Gastroesophageal sphincter (tissue), 4 donors: ENCODE measurements around the gene DHX15. TPM values are rescaled to one million over a fixed set of nuclear protein-coding genes. Genes with fewer than 3 reads are reported as not detected.

Experiments used
- ATAC-seq: fragments of 150-250 bp; one replicate; pipeline ENCODE4 v1.9.1; 2016; ENCODE audit warnings: mild to moderate bottlenecking, moderate library complexity
- H3K27ac ChIP-seq, 4 donors: fragments of 200-600 bp; sonication (generic) in 3 of 4; 1 replicate in 3 of 4; 2 replicates in 1 of 4; pipeline ENCODE4 v1.5.1; 2016 to 2019
- H3K27me3 ChIP-seq: fragments of 200-600 bp; sonication (generic); one replicate; pipeline ENCODE4 v1.5.1; 2019
- H3K36me3 ChIP-seq, 2 donors: fragments of 200-600 bp; sonication (generic); one replicate each; pipeline ENCODE4 v1.5.1; 2019; ENCODE audit warnings: control low read depth in 1 of 2
- H3K4me1 ChIP-seq, 3 donors: fragments of 200-600 bp; sonication (generic); 1 replicate in 2 of 3; 2 replicates in 1 of 3; pipeline ENCODE4 v1.5.1; 2016 to 2019; ENCODE audit warnings: control low read depth in 2 of 3
- H3K4me3 ChIP-seq, 2 donors: fragments of 200-600 bp; sonication (generic); one replicate each; pipeline ENCODE4 v1.5.1; 2019; ENCODE audit warnings: mild to moderate bottlenecking in 1 of 2, moderate library complexity in 1 of 2
- H3K9me3 ChIP-seq, 3 donors: fragments of 200-600 bp; sonication (generic); one replicate each; pipeline ENCODE4 v1.5.1; 2017 to 2019; ENCODE audit warnings: control low read depth in 2 of 3
- EP300 ChIP-seq: sonication (generic); formaldehyde crosslinking; IDR thresholded peaks from one replicate; pipeline ENCODE4 v1.6.1; 2017; ENCODE audit warnings: antibody characterized with exemption, mild to moderate bottlenecking
- POLR2A ChIP-seq, 2 donors: fragments of 450-650 bp; IDR thresholded peaks; one replicate each; pipeline ENCODE4 v1.6.1; 2017; ENCODE audit warnings: antibody characterized with exemption in 2 of 2, mild to moderate bottlenecking in 2 of 2, moderate library complexity in 1 of 2
- POLR2AphosphoS5 ChIP-seq: sonication (generic); formaldehyde crosslinking; IDR thresholded peaks from one replicate; pipeline ENCODE4 v1.6.1; 2017; ENCODE audit warnings: antibody characterized with exemption
- WGBS, 2 donors: methylation state at CpG; one replicate each; pipeline ENCODE4 v1.1.5; 2018; ENCODE audit warnings: low coverage in 1 of 2; 5-methylcytosine and 5-hydroxymethylcytosine counted together
- total RNA-seq, 4 donors: library from RNA; depleted of rRNA; stranded (reverse); fragments of >200 nt; gene quantifications; one replicate each; pipeline ENCODE4 v1.1.0, GENCODE V29; 2016
- TF ChIP-seq, protein P1 (sequence below), 4 experiments: fragments of 200-600 bp in 2 of 4; fragments of 450-650 bp in 2 of 4; sonication (generic) in 1 of 4; IDR thresholded peaks; one replicate each; pipeline ENCODE4 v1.5.1; 2017 to 2019; ENCODE audit warnings: antibody characterized with exemption in 4 of 4, mild to moderate bottlenecking in 2 of 4, moderate library complexity in 2 of 4

Gene DHX15
- total RNA-seq, 4 donors from 2014 or later = 91.0 to 146 (median 118) TPM

DNA sequence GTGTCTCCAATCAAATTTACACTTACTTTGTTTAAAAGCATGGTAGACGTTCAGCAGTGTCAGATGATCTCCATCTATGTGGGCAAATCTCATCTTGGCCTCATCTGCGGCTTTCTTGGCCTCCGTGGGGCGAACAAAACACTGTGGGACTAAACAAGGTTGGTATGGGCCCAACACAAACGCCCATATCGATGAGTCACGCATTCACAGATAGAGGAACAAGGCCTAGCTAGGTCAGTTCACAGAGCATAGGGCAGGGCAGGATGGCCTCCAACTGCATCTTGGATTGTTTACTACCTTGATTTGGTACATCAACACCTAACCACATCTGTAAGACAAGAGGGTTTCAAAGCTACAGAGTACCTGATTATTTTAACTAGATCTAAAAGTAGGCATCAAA, 47.3 kb downstream of the DHX15 start:
- Histone ChIP-seq H3K4me3 (no peak overlapping the region), H3K27me3 (no peaks in the 10 kb centered on the region), H3K9me3 (no peaks in the 10 kb centered on the region), H3K36me3 (peaks cover 4 to 75% of the 10 kb centered on the region in 2 donors), H3K4me1 (peaks cover 0 to 21% (median 0%) of the 10 kb centered on the region in 3 donors), H3K27ac (no peak overlapping the region)
- TF ChIP-seq, protein P1, sequence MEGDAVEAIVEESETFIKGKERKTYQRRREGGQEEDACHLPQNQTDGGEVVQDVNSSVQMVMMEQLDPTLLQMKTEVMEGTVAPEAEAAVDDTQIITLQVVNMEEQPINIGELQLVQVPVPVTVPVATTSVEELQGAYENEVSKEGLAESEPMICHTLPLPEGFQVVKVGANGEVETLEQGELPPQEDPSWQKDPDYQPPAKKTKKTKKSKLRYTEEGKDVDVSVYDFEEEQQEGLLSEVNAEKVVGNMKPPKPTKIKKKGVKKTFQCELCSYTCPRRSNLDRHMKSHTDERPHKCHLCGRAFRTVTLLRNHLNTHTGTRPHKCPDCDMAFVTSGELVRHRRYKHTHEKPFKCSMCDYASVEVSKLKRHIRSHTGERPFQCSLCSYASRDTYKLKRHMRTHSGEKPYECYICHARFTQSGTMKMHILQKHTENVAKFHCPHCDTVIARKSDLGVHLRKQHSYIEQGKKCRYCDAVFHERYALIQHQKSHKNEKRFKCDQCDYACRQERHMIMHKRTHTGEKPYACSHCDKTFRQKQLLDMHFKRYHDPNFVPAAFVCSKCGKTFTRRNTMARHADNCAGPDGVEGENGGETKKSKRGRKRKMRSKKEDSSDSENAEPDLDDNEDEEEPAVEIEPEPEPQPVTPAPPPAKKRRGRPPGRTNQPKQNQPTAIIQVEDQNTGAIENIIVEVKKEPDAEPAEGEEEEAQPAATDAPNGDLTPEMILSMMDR (IDR thresholded peaks at IDR 0.05) = no peak
- TF ChIP-seq POLR2A (IDR thresholded peaks at IDR 0.05) (no peak), EP300 (no peak), POLR2AphosphoS5 (no peak)
- ATAC-seq = no peak
- 81 to 83% methylated on average over 4 to 7 of the region's 7 CpGs for WGBS, 2 donors

DNA sequence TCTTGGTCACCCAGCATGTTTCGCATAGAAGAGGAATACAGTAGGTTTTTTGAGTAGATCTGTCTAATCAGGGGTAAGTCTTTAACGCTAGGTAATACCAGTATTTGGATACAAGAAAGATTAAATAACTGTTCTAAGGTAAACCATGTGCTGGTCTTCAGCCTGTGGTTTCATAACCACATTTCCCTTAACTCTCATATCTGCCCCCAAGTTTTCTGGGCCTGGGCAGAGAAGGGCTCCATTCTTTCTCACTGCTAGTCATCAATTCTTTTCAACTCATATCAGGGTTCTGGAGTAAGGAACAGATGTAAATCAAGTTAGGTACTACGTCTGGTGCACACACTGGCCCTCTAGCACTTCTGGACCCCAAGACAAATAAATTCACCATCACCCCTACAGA, 49.0 kb downstream of the DHX15 start:
- Histone ChIP-seq H3K9me3 (no peaks in the 10 kb centered on the region), H3K36me3 (peaks cover 4 to 75% of the 10 kb centered on the region in 2 donors), H3K4me3 (no peak overlapping the region), H3K27ac (no peak overlapping the region), H3K4me1 (peaks cover 0 to 21% (median 0%) of the 10 kb centered on the region in 3 donors), H3K27me3 (no peaks in the 10 kb centered on the region)
- ATAC-seq = no peak
- no peak for TF ChIP-seq EP300
- TF ChIP-seq POLR2AphosphoS5 = no peak
- TF ChIP-seq, protein P1 (IDR thresholded peaks at IDR 0.05) = no peak
- no peak for TF ChIP-seq POLR2A (IDR thresholded peaks at IDR 0.05)
- 97 to 100% methylated on average over 2 to 3 of the region's 3 CpGs for WGBS, 2 donors

DNA sequence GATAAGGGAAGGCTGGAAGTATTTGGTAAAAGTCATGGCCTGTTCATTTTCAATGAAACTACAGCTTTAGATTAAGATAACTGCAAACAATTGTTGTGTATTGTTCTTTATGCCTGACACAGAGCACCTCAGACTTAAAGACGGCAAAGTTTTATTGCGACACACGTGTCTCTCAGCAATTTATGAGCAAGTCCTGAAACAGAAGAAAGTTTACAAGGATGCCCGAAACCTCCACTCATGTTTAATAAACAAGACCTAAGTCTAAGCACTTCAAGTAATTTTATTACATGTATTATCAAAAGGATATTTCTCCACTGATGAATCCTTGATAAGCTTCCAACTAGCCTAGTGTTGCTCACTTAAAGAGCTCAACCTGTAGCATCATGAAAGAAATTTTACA, 51.0 kb downstream of the DHX15 start:
- Histone ChIP-seq H3K4me3 (no peak overlapping the region), H3K4me1 (peaks cover 0 to 12% (median 0%) of the 10 kb centered on the region in 3 donors), H3K9me3 (no peaks in the 10 kb centered on the region), H3K27ac (no peak overlapping the region), H3K27me3 (no peaks in the 10 kb centered on the region), H3K36me3 (peaks cover 0 to 76% of the 10 kb centered on the region in 2 donors)
- TF ChIP-seq, protein P1 (IDR thresholded peaks at IDR 0.05) = no peak
- TF ChIP-seq POLR2A (IDR thresholded peaks at IDR 0.05) (no peak), EP300 (no peak), POLR2AphosphoS5 (no peak)
- ATAC-seq = no peak
- 91 to 95% methylated on average over 4 of the region's 4 CpGs for WGBS, 2 donors

DNA sequence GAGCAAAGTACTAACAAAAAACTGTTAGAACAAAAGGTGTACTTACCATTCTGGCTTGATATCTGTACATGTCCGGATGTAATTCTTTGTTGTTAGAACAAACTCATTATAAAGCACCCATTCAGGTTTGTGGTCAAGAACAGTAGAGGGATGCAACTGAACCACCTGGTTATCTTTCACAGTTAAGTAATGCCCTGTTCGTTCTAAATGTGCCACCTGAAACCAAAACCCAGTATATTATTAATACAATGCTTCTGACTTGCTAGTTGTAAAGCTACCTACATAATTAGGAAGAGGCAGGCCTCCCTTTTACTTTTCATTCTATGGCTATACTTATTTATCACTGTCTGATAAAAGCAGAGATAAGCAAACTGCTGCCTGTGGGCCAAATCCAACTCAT, 54.8 kb downstream of the DHX15 start:
- Histone ChIP-seq H3K4me3 (no peak overlapping the region), H3K36me3 (peaks cover 0 to 84% of the 10 kb centered on the region in 2 donors), H3K27ac (no peak overlapping the region), H3K9me3 (no peaks in the 10 kb centered on the region), H3K4me1 (peaks cover 0 to 12% (median 0%) of the 10 kb centered on the region in 3 donors), H3K27me3 (no peaks in the 10 kb centered on the region)
- ATAC-seq = no peak
- WGBS, 2 donors = 93 to 95% methylated on average over 2 of the region's 2 CpGs
- TF ChIP-seq, protein P1 (IDR thresholded peaks at IDR 0.05) = no peak
- TF ChIP-seq POLR2AphosphoS5 (no peak), POLR2A (IDR thresholded peaks at IDR 0.05) (no peak), EP300 (no peak)

DNA sequence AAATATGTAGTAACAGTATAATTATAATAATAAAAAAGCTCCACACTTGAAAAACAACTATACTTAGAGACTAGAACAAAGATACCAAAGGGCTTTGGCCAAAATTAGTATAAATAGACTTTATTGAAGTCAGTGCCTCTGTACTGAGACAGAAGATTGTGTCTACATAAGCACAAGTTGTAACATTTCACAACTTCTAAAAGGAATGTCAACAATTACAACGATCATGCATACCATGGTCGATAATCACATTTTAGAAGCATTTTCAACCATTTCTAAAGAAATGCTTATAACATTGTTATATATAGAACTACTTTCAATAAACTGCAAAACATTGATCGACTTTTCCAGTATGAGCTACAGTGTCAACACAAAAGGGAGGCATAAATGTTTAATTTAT, 57.0 kb downstream of the DHX15 start:
- Histone ChIP-seq H3K4me1 (peaks cover 0 to 12% (median 0%) of the 10 kb centered on the region in 3 donors), H3K27ac (no peak overlapping the region), H3K4me3 (no peak overlapping the region), H3K27me3 (no peaks in the 10 kb centered on the region), H3K9me3 (no peaks in the 10 kb centered on the region), H3K36me3 (peaks cover 0 to 74% of the 10 kb centered on the region in 2 donors)
- no peak for ATAC-seq
- TF ChIP-seq, protein P1 (IDR thresholded peaks at IDR 0.05) = no peak
- no peak for TF ChIP-seq POLR2AphosphoS5
- TF ChIP-seq EP300 = no peak
- WGBS, 2 donors = 61 to 64% methylated on average over 3 of the region's 3 CpGs
